ENCODE data around the gene ZNF397.

ZNF397 gene

GRCh38 chr18:35236571-35237363 lies 4.1 kb upstream of the ZNF397 start:
- no peak for TF ChIP-seq CSDC2 (CRISPR knock-in tag; IDR thresholded peaks at IDR 0.05)
- TF ChIP-seq ZFP30 (CRISPR knock-in tag; IDR thresholded peaks at IDR 0.05), result no peak
- no peak for TF ChIP-seq RARB (CRISPR knock-in tag; IDR thresholded peaks at IDR 0.05)
- TF ChIP-seq ZNF565 (CRISPR knock-in tag; conservative IDR thresholded peaks at IDR 0.05; ENCODE audit: low read depth), result no peak
- ATAC-seq, result no peak

GRCh38 chr18:35239314-35239713 lies 1.5 kb upstream of the ZNF397 start:
- no peak for ATAC-seq

GRCh38 chr18:35241448-35241804 lies 592 bp downstream of the ZNF397 start:
- ATAC-seq, result peak; percentile 5
- TF ChIP-seq RARB (CRISPR knock-in tag; IDR thresholded peaks at IDR 0.05) (no peak), ZFP3 (CRISPR knock-in tag; IDR thresholded peaks at IDR 0.05) (no peak), ARNTL (CRISPR knock-in tag; IDR thresholded peaks at IDR 0.05; ENCODE audit: borderline replicate concordance, low read depth) (no peak), ISL1 (CRISPR knock-in tag; IDR thresholded peaks at IDR 0.05) (no peak), ZNF70 (CRISPR knock-in tag; IDR thresholded peaks at IDR 0.05) (no peak), CREB5 (CRISPR knock-in tag; IDR thresholded peaks at IDR 0.05; ENCODE audit: low read depth) (no peak), ZC3H10 (CRISPR knock-in tag; IDR thresholded peaks at IDR 0.05) (no peak), ZFP30 (CRISPR knock-in tag; IDR thresholded peaks at IDR 0.05) (no peak), PATZ1 (CRISPR knock-in tag; IDR thresholded peaks at IDR 0.05; ENCODE audit: borderline replicate concordance) (no peak), CSRNP3 (CRISPR knock-in tag; IDR thresholded peaks at IDR 0.05) (no peak)

More at GRCh38 chr18:35239314-35239713, 1.5 kb upstream of the ZNF397 start:
- no peak for TF ChIP-seq ZFP3 (CRISPR knock-in tag; IDR thresholded peaks at IDR 0.05)
- TF ChIP-seq CREB5 (CRISPR knock-in tag; IDR thresholded peaks at IDR 0.05; ENCODE audit: low read depth), result no peak
- no peak for TF ChIP-seq ZNF565 (CRISPR knock-in tag; conservative IDR thresholded peaks at IDR 0.05; ENCODE audit: low read depth)
- no peak for TF ChIP-seq ARNTL (CRISPR knock-in tag; IDR thresholded peaks at IDR 0.05; ENCODE audit: borderline replicate concordance, low read depth)
- no peak for TF ChIP-seq BACH2 (CRISPR knock-in tag; IDR thresholded peaks at IDR 0.05; ENCODE audit: borderline replicate concordance)
- TF ChIP-seq CSDC2 (CRISPR knock-in tag; IDR thresholded peaks at IDR 0.05), result no peak
- TF ChIP-seq PATZ1 (CRISPR knock-in tag; IDR thresholded peaks at IDR 0.05; ENCODE audit: borderline replicate concordance), result no peak
- no peak for TF ChIP-seq TOX (CRISPR knock-in tag; IDR thresholded peaks at IDR 0.05; ENCODE audit: borderline replicate concordance)

- TF ChIP-seq BACH2 (CRISPR knock-in tag; IDR thresholded peaks at IDR 0.05; ENCODE audit: borderline replicate concordance) (no peak), ZFP30 (CRISPR knock-in tag; IDR thresholded peaks at IDR 0.05) (no peak), CREB5 (CRISPR knock-in tag; IDR thresholded peaks at IDR 0.05; ENCODE audit: low read depth) (no peak), TCF4 (CRISPR knock-in tag; IDR thresholded peaks at IDR 0.05; ENCODE audit: borderline replicate concordance) (no peak), ISL1 (CRISPR knock-in tag; IDR thresholded peaks at IDR 0.05) (no peak), ZFP3 (CRISPR knock-in tag; IDR thresholded peaks at IDR 0.05) (no peak), PATZ1 (CRISPR knock-in tag; IDR thresholded peaks at IDR 0.05; ENCODE audit: borderline replicate concordance) (no peak)
- no peak for ATAC-seq
These were observed 1.6 kb downstream of the ZNF397 start for GRCh38 chr18:35242426-35242825.

Measured in SK-N-SH treated with all-trans-retinoic acid at 6 μM for 48 hours (cell line).